Measurements from ENCODE around the gene IFT25. TPM values are rescaled to one million over a fixed set of nuclear protein-coding genes. Genes with fewer than 3 reads are reported as not detected.
A peak's percentile ranks its signal among the peaks of the same experiment; 100 is the strongest.

IFT25 gene
- total and polyA plus RNA-seq, 10 donors, result 23.7 to 38.1 (median 28.0) TPM

DNA sequence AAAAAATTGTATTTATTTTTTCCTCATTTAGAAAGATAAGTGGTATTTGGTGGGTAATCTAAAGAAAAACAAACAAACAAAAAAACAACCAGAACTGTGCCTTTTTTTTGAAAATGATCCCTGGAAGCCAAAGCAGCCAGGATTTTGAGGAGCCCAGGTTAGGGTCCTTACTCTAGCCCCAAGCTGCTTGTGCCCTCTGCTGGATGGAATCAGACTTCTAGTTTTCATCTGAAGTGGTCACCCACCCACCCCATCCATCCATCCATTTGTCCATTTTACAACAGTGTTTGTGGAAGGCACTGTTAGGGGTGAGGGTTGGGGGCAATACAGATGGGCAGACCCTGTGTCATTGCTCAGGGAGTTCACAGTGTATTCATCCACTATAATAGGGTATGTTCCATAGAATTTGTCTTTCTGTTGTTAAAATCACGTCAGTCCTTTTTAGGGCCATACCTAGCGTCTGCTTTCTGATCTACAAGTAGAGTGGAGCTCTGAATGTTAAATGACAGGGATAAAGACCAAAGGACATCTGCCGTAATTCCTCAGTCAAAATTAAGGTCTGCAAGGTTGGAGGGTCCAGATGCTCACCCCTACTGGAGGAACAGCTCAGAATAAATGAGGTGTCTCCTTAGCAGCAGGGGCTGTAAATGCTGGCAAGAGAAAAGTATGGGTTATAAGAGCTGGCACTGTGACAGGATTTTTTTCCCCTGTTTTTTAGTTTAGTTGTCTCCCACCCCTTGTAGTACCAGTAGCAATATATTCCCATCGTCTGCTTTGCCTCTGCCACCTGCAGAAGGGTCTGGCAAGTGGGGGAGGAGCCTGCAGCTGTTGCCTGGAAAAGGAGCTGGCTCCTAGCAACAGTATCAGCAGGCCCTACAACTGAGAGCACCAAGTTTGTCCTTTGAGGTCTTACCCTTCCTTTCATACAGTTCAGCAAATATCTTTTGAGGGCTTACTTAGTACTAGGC is 3.8 kb upstream of the IFT25 start:
- intact Hi-C loops (cut with DNase I; ENCODE audit: low total_unique reads), result loop anchor here (5.0 kb wide), 1 partner anchor 57 kb away; the partner anchor contains the start of gene DIO1
- TF ChIP-seq, protein P1, sequence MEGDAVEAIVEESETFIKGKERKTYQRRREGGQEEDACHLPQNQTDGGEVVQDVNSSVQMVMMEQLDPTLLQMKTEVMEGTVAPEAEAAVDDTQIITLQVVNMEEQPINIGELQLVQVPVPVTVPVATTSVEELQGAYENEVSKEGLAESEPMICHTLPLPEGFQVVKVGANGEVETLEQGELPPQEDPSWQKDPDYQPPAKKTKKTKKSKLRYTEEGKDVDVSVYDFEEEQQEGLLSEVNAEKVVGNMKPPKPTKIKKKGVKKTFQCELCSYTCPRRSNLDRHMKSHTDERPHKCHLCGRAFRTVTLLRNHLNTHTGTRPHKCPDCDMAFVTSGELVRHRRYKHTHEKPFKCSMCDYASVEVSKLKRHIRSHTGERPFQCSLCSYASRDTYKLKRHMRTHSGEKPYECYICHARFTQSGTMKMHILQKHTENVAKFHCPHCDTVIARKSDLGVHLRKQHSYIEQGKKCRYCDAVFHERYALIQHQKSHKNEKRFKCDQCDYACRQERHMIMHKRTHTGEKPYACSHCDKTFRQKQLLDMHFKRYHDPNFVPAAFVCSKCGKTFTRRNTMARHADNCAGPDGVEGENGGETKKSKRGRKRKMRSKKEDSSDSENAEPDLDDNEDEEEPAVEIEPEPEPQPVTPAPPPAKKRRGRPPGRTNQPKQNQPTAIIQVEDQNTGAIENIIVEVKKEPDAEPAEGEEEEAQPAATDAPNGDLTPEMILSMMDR (IDR thresholded peaks at IDR 0.05 in 8 of 11, conservative IDR thresholded peaks at IDR 0.05 in 3 of 11), result peak in 7 of 11 experiments; percentile 21 to 54 (median 36)
- no peak for TF ChIP-seq POLR2AphosphoS5 (IDR thresholded peaks at IDR 0.05)
- Histone ChIP-seq H3K4me1 (peaks cover 14 to 32% (median 21%) of the 10 kb centered on the region in 6 donors), H3K27ac (no peak overlapping the region), H3K36me3 (peaks cover 0 to 32% (median 17%) of the 10 kb centered on the region in 6 donors), H3K9me3 (no peaks in the 10 kb centered on the region), H3K4me3 (no peak overlapping the region), H3K27me3 (replicated peaks in 1 of 7) (no peaks in the 10 kb centered on the region)
- WGBS, 5 donors, result 91 to 98% (median 94%) methylated on average over 4 of the region's 4 CpGs
- DNase-seq, result no peak

DNA sequence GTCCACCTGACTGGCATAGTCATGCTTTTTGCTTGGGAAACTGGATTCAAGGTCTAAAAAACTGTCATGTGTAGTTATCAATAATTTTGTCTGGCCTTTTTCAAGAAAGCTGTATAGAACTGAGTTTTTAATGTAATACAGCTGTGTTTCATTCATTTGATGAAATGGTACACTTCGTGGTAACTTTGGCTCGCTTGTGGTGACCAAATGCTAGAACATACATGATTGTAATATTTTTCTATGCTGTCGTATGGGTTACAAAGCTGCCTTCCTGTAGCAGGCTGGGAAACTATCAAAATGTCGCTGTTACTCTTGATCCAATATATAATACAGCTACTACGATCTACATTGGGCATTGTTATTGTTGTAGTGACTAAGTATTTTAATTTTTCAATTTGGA is 2.8 kb upstream of the IFT25 start:
- H3K27me3 ChIP-seq (replicated peaks in 1 of 7), result no peaks in the 10 kb centered on the region
- no peak overlapping the region for H3K27ac ChIP-seq
- no peak for DNase-seq
- H3K9me3 ChIP-seq, result no peaks in the 10 kb centered on the region
- no peak overlapping the region for H3K4me3 ChIP-seq
- 91 to 97% (median 92%) methylated on average over 5 of the region's 5 CpGs for WGBS, 5 donors
- TF ChIP-seq, protein P1 (IDR thresholded peaks at IDR 0.05 in 8 of 11, conservative IDR thresholded peaks at IDR 0.05 in 3 of 11), result no peak
- TF ChIP-seq POLR2AphosphoS5 (IDR thresholded peaks at IDR 0.05) (no peak), POLR2A (IDR thresholded peaks at IDR 0.05) (no peak)
- H3K36me3 ChIP-seq, result peaks cover 0 to 22% (median 13%) of the 10 kb centered on the region in 6 donors
- intact Hi-C loops (cut with DNase I; ENCODE audit: low total_unique reads), result loop anchor here (5.0 kb wide), 1 partner anchor 56 kb away; the partner anchor contains the start of gene DIO1
- H3K4me1 ChIP-seq, result peaks cover 18 to 40% (median 30%) of the 10 kb centered on the region in 6 donors

GRCh38 chr1:53947172-53947907 is 1.8 kb upstream of the IFT25 start:
- Histone ChIP-seq H3K4me1 (peaks cover 18 to 50% (median 35%) of the 10 kb centered on the region in 6 donors), H3K27ac (peak overlapping the region in 4 of 8 donors; percentile 92 to 96 (median 96)), H3K36me3 (peaks cover 0 to 12% (median 8%) of the 10 kb centered on the region in 6 donors), H3K4me3 (peak overlapping the region in 4 of 8 donors; percentile 73 to 90 (median 83)), H3K9me3 (no peaks in the 10 kb centered on the region), H3K27me3 (replicated peaks in 1 of 7) (no peaks in the 10 kb centered on the region)
- TF ChIP-seq POLR2AphosphoS5 (IDR thresholded peaks at IDR 0.05) (no peak), POLR2A (IDR thresholded peaks at IDR 0.05) (no peak)
- TF ChIP-seq, protein P1 (IDR thresholded peaks at IDR 0.05 in 8 of 11, conservative IDR thresholded peaks at IDR 0.05 in 3 of 11), result no peak
- intact Hi-C loops (cut with DNase I; ENCODE audit: low total_unique reads), result loop anchor here (5.0 kb wide), 1 partner anchor 55 kb away; the partner anchor contains the start of gene DIO1
- DNase-seq, result peak; percentile 78
- WGBS, 5 donors, result 57 to 78% (median 68%) methylated on average over 6 of the region's 6 CpGs
